Measurements from ENCODE around the gene DLG5.

- TF ChIP-seq POLR2AphosphoS5 (IDR thresholded peaks at IDR 0.05; ENCODE audit: low read depth, low read length) (no peak), REST (IDR thresholded peaks at IDR 0.05; ENCODE audit: insufficient read depth in 1 of 2, low read depth in 2 of 2, low read length in 2 of 2) (no peak), SIN3A (IDR thresholded peaks at IDR 0.05; ENCODE audit: borderline replicate concordance, insufficient read depth, low read length) (no peak), FOXP2 (optimal IDR thresholded peaks at IDR 0.05; ENCODE audit: borderline replicate concordance, extremely low read depth, extremely low read length, insufficient read depth) (no peak)
These were observed 22.3 kb downstream of the DLG5 start for GRCh38 chr10:77904100-77904840.

Measured in PFSK-1 (cell line).